Measurements from ENCODE around the gene CNTLN.
"Not testable (repeated sequence)": the region's sequence is repeated elsewhere in the genome, so short reads cannot be mapped to it uniquely, and the experiment has no call there.

The CNTLN gene

GRCh38 chr9:17322882-17323864 is 188.3 kb downstream of the CNTLN start:
- DNase-seq: no peak

- no peak for DNase-seq
These were observed 193.5 kb downstream of the CNTLN start for GRCh38 chr9:17328331-17328730.

- no peak for DNase-seq
These were observed 195.3 kb downstream of the CNTLN start for GRCh38 chr9:17330097-17330496.

- DNase-seq: no peak
These were observed 197.3 kb downstream of the CNTLN start for GRCh38 chr9:17332115-17332514.

GRCh38 chr9:17339156-17339555 is 204.3 kb downstream of the CNTLN start:
- no peak for DNase-seq

GRCh38 chr9:17342696-17343095 is 207.9 kb downstream of the CNTLN start:
- no peak for DNase-seq

- no peak for DNase-seq
These were observed 215.0 kb downstream of the CNTLN start for GRCh38 chr9:17349831-17350230.

- DNase-seq: not testable (repeated sequence)
These were observed 219.2 kb downstream of the CNTLN start for GRCh38 chr9:17354006-17354405.

GRCh38 chr9:17361378-17361777 is 226.5 kb downstream of the CNTLN start:
- DNase-seq: no peak

- DNase-seq: no peak
These were observed 232.2 kb downstream of the CNTLN start for GRCh38 chr9:17367035-17367434.

- no peak for DNase-seq
These were observed 245.5 kb downstream of the CNTLN start for GRCh38 chr9:17380126-17380861.

- no peak for DNase-seq
These were observed 252.7 kb downstream of the CNTLN start for GRCh38 chr9:17387565-17387964.

- no peak for DNase-seq
These were observed 254.2 kb downstream of the CNTLN start for GRCh38 chr9:17389026-17389425.

- DNase-seq: no peak
These were observed 260.2 kb downstream of the CNTLN start for GRCh38 chr9:17394881-17395510.

GRCh38 chr9:17397166-17397728 is 262.4 kb downstream of the CNTLN start:
- DNase-seq: not testable (repeated sequence)

GRCh38 chr9:17398350-17398749 is 263.5 kb downstream of the CNTLN start:
- no peak for DNase-seq

- no peak for DNase-seq
These were observed 267.0 kb downstream of the CNTLN start for GRCh38 chr9:17401858-17402257.

- DNase-seq: no peak
These were observed 267.5 kb downstream of the CNTLN start for GRCh38 chr9:17402309-17402708.

- DNase-seq: no peak
These were observed 268.7 kb downstream of the CNTLN start for GRCh38 chr9:17403539-17403938.

GRCh38 chr9:17414986-17415385 is 280.1 kb downstream of the CNTLN start:
- DNase-seq: no peak

- DNase-seq: no peak
These were observed 288.3 kb downstream of the CNTLN start for GRCh38 chr9:17422994-17423680.

- no peak for DNase-seq
These were observed 288.8 kb downstream of the CNTLN start for GRCh38 chr9:17423681-17424011.

- no peak for DNase-seq
These were observed 290.5 kb downstream of the CNTLN start for GRCh38 chr9:17425384-17425783.

All from activated CD4-positive, alpha-beta T cell treated with anti-CD3 and anti-CD28 coated beads for 4 hours (primary cell).